Common myeloid progenitor, CD34-positive (primary cell): ENCODE measurements around the gene HOXB2.
"Not testable (repeated sequence)": the region's sequence is repeated elsewhere in the genome, so short reads cannot be mapped to it uniquely, and the experiment has no call there.

Experiments used
- CTCF ChIA-PET: fragments of 350-600 bp; sonication (Branson Sonifier 250); formaldehyde crosslinking; loops from one replicate; lab custom pipeline; 2021; ENCODE audit warnings: antibody characterized with exemption; lab: Charles Lee
- POLR2A ChIA-PET: fragments of 350-600 bp; sonication (Branson Sonifier 250); formaldehyde crosslinking; loops from one replicate; lab custom pipeline; 2021; ENCODE audit warnings: antibody characterized with exemption; lab: Charles Lee
- DNase-seq, 3 donors: peaks; one replicate each; pipeline versions ENCODE4 v3.0.0 to v3.0.0-alpha.2; 2013
- H3K27ac ChIP-seq, 2 experiments: 1 replicate in 1 of 2; 2 replicates in 1 of 2; pipeline ENCODE4 v1.7.0; 2013; ENCODE audit warnings: inconsistent platforms in 2 of 2, low read length in 2 of 2, mild to moderate bottlenecking in 2 of 2, low read depth in 1 of 2, moderate library complexity in 1 of 2; ENCODE audit not compliant: severe bottlenecking in 2 of 2, insufficient read depth in 1 of 2, poor library complexity in 1 of 2
- H3K27me3 ChIP-seq, 5 experiments: replicated peaks in 2 of 5; 1 replicate in 3 of 5; 2 replicates in 2 of 5; pipeline versions ENCODE4 v1.6.1 to v1.7.0; 2013; ENCODE audit warnings: low read length in 4 of 5, mild to moderate bottlenecking in 2 of 5, moderate library complexity in 2 of 5, inconsistent platforms in 1 of 5; ENCODE audit not compliant: insufficient read depth in 5 of 5, control insufficient read depth in 4 of 5
- H3K36me3 ChIP-seq, 4 experiments: 1 replicate in 2 of 4; 2 replicates in 2 of 4; pipeline versions ENCODE4 v1.6.1 to v1.7.0; 2013; ENCODE audit warnings: low read length in 3 of 4, control low read depth in 1 of 4, mild to moderate bottlenecking in 1 of 4; ENCODE audit not compliant: control insufficient read depth in 4 of 4, insufficient read depth in 4 of 4
- H3K4me1 ChIP-seq, 4 experiments: 1 replicate in 3 of 4; 2 replicates in 1 of 4; pipeline versions ENCODE4 v1.6.1 to v1.7.1; 2013; ENCODE audit warnings: low read length in 3 of 4, mild to moderate bottlenecking in 3 of 4, control low read depth in 1 of 4, inconsistent platforms in 1 of 4, moderate library complexity in 1 of 4; ENCODE audit not compliant: control insufficient read depth in 4 of 4, insufficient read depth in 4 of 4; ENCODE audit errors: control extremely low read depth in 1 of 4
- H3K4me3 ChIP-seq, 7 experiments: 1 replicate in 4 of 7; 2 replicates in 3 of 7; pipeline versions ENCODE4 v1.5.1 to v1.7.0; 2013; ENCODE audit warnings: mild to moderate bottlenecking in 7 of 7, low read length in 6 of 7, moderate library complexity in 6 of 7, inconsistent platforms in 2 of 7, low read depth in 2 of 7, control low read depth in 1 of 7; ENCODE audit not compliant: insufficient read depth in 4 of 7, control insufficient read depth in 1 of 7; ENCODE audit errors: extremely low read depth in 1 of 7
- H3K9me3 ChIP-seq, 5 experiments: 1 replicate in 4 of 5; 2 replicates in 1 of 5; pipeline versions ENCODE4 v1.6.1 to v1.7.1; 2013; ENCODE audit warnings: low read length in 4 of 5, mild to moderate bottlenecking in 2 of 5, inconsistent platforms in 1 of 5, low read depth in 1 of 5, moderate library complexity in 1 of 5; ENCODE audit not compliant: control insufficient read depth in 4 of 5, insufficient read depth in 2 of 5; ENCODE audit errors: control extremely low read depth in 1 of 5
- WGBS: methylation state at CpG from one replicate; pipeline ENCODE4 v1.1.5; 2013; ENCODE audit not compliant: insufficient coverage; 5-methylcytosine and 5-hydroxymethylcytosine counted together

Gene HOXB2

GRCh38 chr17:48513666-48514455, 31.0 kb downstream of the HOXB2 start:
- H3K36me3 ChIP-seq = no peaks in the 10 kb centered on the region
- peak overlapping the region in 3 of 7 experiments; percentile 15 to 77 (median 68) for H3K4me3 ChIP-seq
- 80% methylated on average over 1 of the region's 6 CpGs for WGBS
- CTCF ChIA-PET = interaction anchor here (0.7 to 1.6 kb wide), 5 partner anchors 9 to 69 kb away, joined by 3 to 6 read pairs (median 3); no protein-coding TSS in a partner anchor
- no peak for DNase-seq
- POLR2A ChIA-PET = no interaction called here
- H3K27ac ChIP-seq = no peak overlapping the region
- H3K4me1 ChIP-seq = peaks cover 0 to 21% (median 13%) of the 10 kb centered on the region in 4 experiments
- no peaks in the 10 kb centered on the region for H3K9me3 ChIP-seq
- H3K27me3 ChIP-seq = no peaks in the 10 kb centered on the region

- peak overlapping the region in 1 of 2 experiments; percentile 32 for H3K27ac ChIP-seq
- DNase-seq = peak; percentile 40 to 82 (median 77)
- CTCF ChIA-PET = interaction anchor here (1.0 to 1.6 kb wide), 3 partner anchors 9 to 21 kb away, joined by 3 to 6 read pairs (median 5); no protein-coding TSS in a partner anchor
- H3K4me3 ChIP-seq = peak overlapping the region in 5 of 7 experiments; percentile 15 to 77 (median 55)
- no peaks in the 10 kb centered on the region for H3K36me3 ChIP-seq
- WGBS = 8% methylated on average over 1 of the region's 7 CpGs
- no peaks in the 10 kb centered on the region for H3K27me3 ChIP-seq
- POLR2A ChIA-PET = interaction anchor here (0.6 kb wide), 1 partner anchor 9 kb away, joined by 3 read pairs; no protein-coding TSS in a partner anchor
- peaks cover 0 to 21% (median 13%) of the 10 kb centered on the region in 4 experiments for H3K4me1 ChIP-seq
- H3K9me3 ChIP-seq = no peaks in the 10 kb centered on the region
Measured at GRCh38 chr17:48513097-48513496, 31.8 kb downstream of the HOXB2 start.

DNA sequence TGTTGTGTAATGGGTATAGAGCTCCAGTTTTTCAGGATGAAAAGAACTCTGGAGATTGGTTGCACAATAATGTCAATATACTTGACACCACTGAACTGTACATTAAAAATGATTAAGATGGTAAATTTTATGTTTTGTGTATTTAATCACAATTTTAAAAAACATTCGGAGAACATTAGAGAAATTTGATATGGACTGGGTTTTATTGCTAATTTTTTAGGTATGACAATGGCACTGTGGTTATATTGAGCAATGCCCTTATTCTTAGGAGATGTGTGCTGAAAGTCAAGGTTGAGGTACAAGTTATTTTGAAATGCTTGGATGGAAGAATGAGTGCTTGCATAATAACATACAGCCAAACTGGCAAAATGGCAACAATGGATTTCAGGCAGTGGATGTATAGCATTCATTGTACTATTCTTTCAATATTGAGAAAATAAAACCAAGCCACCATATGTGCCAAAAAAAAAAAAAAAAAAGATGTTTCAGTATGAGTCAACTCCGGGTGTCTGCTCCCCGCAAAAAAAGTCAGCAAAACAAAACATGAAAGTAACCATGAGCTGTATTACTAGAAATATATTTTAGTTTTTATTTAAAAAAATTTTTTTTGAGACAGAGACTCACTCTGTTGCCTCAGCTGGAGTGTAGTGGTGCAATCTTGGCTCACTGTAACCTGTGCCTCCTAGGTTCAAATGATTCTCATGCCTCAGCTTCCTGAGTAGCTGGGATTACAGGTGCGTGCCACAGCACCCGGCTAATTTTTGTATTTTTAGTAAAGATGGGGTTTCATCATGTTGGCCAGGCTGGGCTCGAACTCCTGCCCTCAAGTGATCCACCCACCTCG, 33.9 kb downstream of the HOXB2 start:
- no peaks in the 10 kb centered on the region for H3K9me3 ChIP-seq
- CTCF ChIA-PET = interaction anchor here (0.9 to 1.1 kb wide), 3 partner anchors 11 to 23 kb away, joined by 3 read pairs; no protein-coding TSS in a partner anchor
- no peaks in the 10 kb centered on the region for H3K27me3 ChIP-seq
- no peak overlapping the region for H3K4me3 ChIP-seq
- DNase-seq = no peak
- WGBS = 100% methylated on average over 4 of the region's 7 CpGs
- no peak overlapping the region for H3K27ac ChIP-seq
- peaks cover 0 to 26% (median 17%) of the 10 kb centered on the region in 4 experiments for H3K4me1 ChIP-seq
- H3K36me3 ChIP-seq = no peaks in the 10 kb centered on the region
- POLR2A ChIA-PET = no interaction called here

GRCh38 chr17:48510381-48510760, 34.5 kb downstream of the HOXB2 start:
- Histone ChIP-seq H3K4me3 (no peak overlapping the region), H3K27ac (no peak overlapping the region), H3K9me3 (no peaks in the 10 kb centered on the region), H3K36me3 (no peaks in the 10 kb centered on the region), H3K27me3 (no peaks in the 10 kb centered on the region), H3K4me1 (peaks cover 0 to 32% (median 23%) of the 10 kb centered on the region in 4 experiments)
- no peak for DNase-seq
- ChIA-PET POLR2A (no interaction called here), CTCF (interaction anchor here (0.7 to 1.1 kb wide), 3 partner anchors 11 to 36 kb away, joined by 3 read pairs; no protein-coding TSS in a partner anchor)
- no CpG with 5 or more reads among the region's 2 CpGs for WGBS

- POLR2A ChIA-PET, H3K9me3 ChIP-seq, H3K27ac ChIP-seq, H3K36me3 ChIP-seq, DNase-seq, H3K4me3 ChIP-seq, H3K27me3 ChIP-seq: not testable (repeated sequence)
- 90% methylated on average over 2 of the region's 7 CpGs for WGBS
- CTCF ChIA-PET = interaction anchor here (0.7 kb wide), 1 partner anchor 37 kb away, joined by 3 read pairs; no protein-coding TSS in a partner anchor
- peaks cover 0 to 32% (median 24%) of the 10 kb centered on the region in 4 experiments for H3K4me1 ChIP-seq
Measured at GRCh38 chr17:48509708-48510107, 35.2 kb downstream of the HOXB2 start.

GRCh38 chr17:48506246-48506645, 38.7 kb downstream of the HOXB2 start:
- WGBS = 94% methylated on average over 5 of the region's 5 CpGs
- DNase-seq = no peak
- Histone ChIP-seq H3K36me3 (no peaks in the 10 kb centered on the region), H3K9me3 (no peaks in the 10 kb centered on the region), H3K27ac (no peak overlapping the region), H3K4me3 (no peak overlapping the region), H3K27me3 (no peaks in the 10 kb centered on the region), H3K4me1 (peaks cover 0 to 12% (median 11%) of the 10 kb centered on the region in 4 experiments)
- ChIA-PET POLR2A (interaction anchor here (0.5 to 1.7 kb wide), 2 partner anchors 14 to 31 kb away, joined by 3 read pairs; no protein-coding TSS in a partner anchor), CTCF (interaction anchor here (1.0 to 1.3 kb wide), 6 partner anchors 10 to 87 kb away, joined by 3 to 6 read pairs (median 4); no protein-coding TSS in a partner anchor)
